HepG2 (cell line): ENCODE results near the gene PLEKHA5. TPM values are rescaled to one million over a fixed set of nuclear protein-coding genes. Genes with fewer than 3 reads are reported as not detected.

Experiments used
- ATAC-seq: fragments of 200-7000 bp; cut with Tn5 transposase; 3 replicates; pipeline ENCODE4 v1.9.1; 2020; ENCODE audit warnings: mild to moderate bottlenecking, moderate library complexity
- BruUV-seq: library from RNA; stranded (reverse); fragments of 400-500 nt; replicated peaks from 2 replicates; lab custom pipeline; 2021; lab: Mats Ljungman, UMichigan
- CTCF ChIA-PET: fragments of 300-600 bp; formaldehyde crosslinking; extraction: SDS; loops from one replicate; lab custom pipeline; 2021; ENCODE audit warnings: low total read pairs, inconsistent platforms, low intra/inter-chr PET ratio; lab: Yijun Ruan, JAX
- POLR2A ChIA-PET: fragments of 350-600 bp; sonication (Branson Sonifier 250); formaldehyde crosslinking; loops from one replicate; lab custom pipeline; 2020; ENCODE audit warnings: antibody characterized with exemption, inconsistent platforms; lab: Yijun Ruan, JAX
- DNase-seq: peaks from one replicate; pipeline ENCODE4 v3.0.0-alpha.2; 2015; ENCODE audit warnings: low spot score
- FAIRE-seq: peaks from 3 replicates; lab custom pipeline; 2011; peaks lifted over from hg19 to GRCh38; lab: Jason Lieb, UNC
- H2AFZ ChIP-seq: one replicate; pipeline ENCODE4 v1.6.1; 2011; ENCODE audit warnings: low read length, inconsistent platforms
- H3K27ac ChIP-seq: fragments of 300-600 bp; 3 replicates; pipeline ENCODE4 v1.8.0; 2011; ENCODE audit warnings: mixed run types, mild to moderate bottlenecking, mixed read lengths, low read length, inconsistent platforms; ENCODE audit not compliant: insufficient read depth; ENCODE audit errors: extremely low read length
- H3K27me3 ChIP-seq, 2 experiments: fragments of 200-600 bp in 1 of 2; 2 replicates in 1 of 2; 3 replicates in 1 of 2; pipeline versions ENCODE4 v1.6.0 to v1.8.0; 2011; ENCODE audit warnings: low read length in 2 of 2, mild to moderate bottlenecking in 2 of 2, moderate library complexity in 2 of 2, inconsistent platforms in 1 of 2; ENCODE audit not compliant: insufficient read depth in 2 of 2, control insufficient read depth in 1 of 2
- H3K36me3 ChIP-seq, 2 experiments: fragments of 200-600 bp in 1 of 2; replicated peaks in 1 of 2; 2 replicates in 1 of 2; 3 replicates in 1 of 2; pipeline versions ENCODE4 v1.5.1 to v1.8.0; 2011; ENCODE audit warnings: low read length in 2 of 2, inconsistent platforms in 1 of 2; ENCODE audit not compliant: insufficient read depth in 2 of 2, control insufficient read depth in 1 of 2
- H3K4me1 ChIP-seq: 2 replicates; pipeline ENCODE4 v1.5.1; 2012; ENCODE audit warnings: low read length, inconsistent platforms; ENCODE audit not compliant: insufficient read depth
- H3K4me2 ChIP-seq: 2 replicates; pipeline ENCODE4 v1.6.0; 2011; ENCODE audit warnings: low read depth, low read length, inconsistent platforms
- H3K4me3 ChIP-seq, 3 experiments: fragments of 200-600 bp in 1 of 3; sonication (generic), shearing (Covaris generic) in 1 of 3; replicated peaks in 1 of 3; 2 replicates each; pipeline ENCODE4 v1.5.1; 2011 to 2016; ENCODE audit warnings: low read length in 3 of 3, inconsistent platforms in 2 of 3, low read depth in 2 of 3, mild to moderate bottlenecking in 2 of 3, control low read depth in 1 of 3, mixed read lengths in 1 of 3; ENCODE audit not compliant: insufficient read depth in 1 of 3
- H3K79me2 ChIP-seq: one replicate; pipeline ENCODE4 v1.6.1; 2011; ENCODE audit warnings: low read length, inconsistent platforms; ENCODE audit not compliant: insufficient read depth
- H3K9ac ChIP-seq: 2 replicates; pipeline ENCODE4 v1.6.0; 2011; ENCODE audit warnings: mild to moderate bottlenecking, low read depth, low read length, inconsistent platforms; ENCODE audit not compliant: insufficient read depth
- H3K9me3 ChIP-seq: 2 replicates; pipeline ENCODE4 v1.5.1; 2012; ENCODE audit warnings: mild to moderate bottlenecking, low read length
- H4K20me1 ChIP-seq: 2 replicates; pipeline ENCODE4 v1.6.0; 2011; ENCODE audit warnings: inconsistent platforms, mild to moderate bottlenecking, low read length, moderate library complexity; ENCODE audit not compliant: insufficient read depth
- FOSL2 ChIP-seq: sonication (generic); formaldehyde crosslinking; IDR thresholded peaks from 2 replicates; pipeline ENCODE4 v1.4.0; 2020; ENCODE audit warnings: missing genetic modification reagents
- GTF3A ChIP-seq: sonication (generic); formaldehyde crosslinking; conservative IDR thresholded peaks from 2 replicates; pipeline ENCODE4 v1.4.0; 2020; ENCODE audit warnings: mild to moderate bottlenecking, missing genetic modification reagents
- JDP2 ChIP-seq: sonication (generic); formaldehyde crosslinking; IDR thresholded peaks from 2 replicates; pipeline ENCODE4 v1.8.1; 2022; ENCODE audit warnings: missing genetic modification reagents, borderline replicate concordance
- MED13 ChIP-seq: sonication (generic); formaldehyde crosslinking; IDR thresholded peaks from 2 replicates; pipeline ENCODE4 v1.5.0; 2020; ENCODE audit warnings: missing genetic modification reagents
- SMAD1 ChIP-seq: sonication (generic); formaldehyde crosslinking; IDR thresholded peaks from 2 replicates; pipeline ENCODE4 v1.4.0; 2020; ENCODE audit warnings: missing genetic modification reagents, low read depth, mild to moderate bottlenecking, borderline replicate concordance
- ZBTB10 ChIP-seq: sonication (generic); formaldehyde crosslinking; IDR thresholded peaks from 2 replicates; pipeline ENCODE4 v1.4.0; 2020; ENCODE audit warnings: missing genetic modification reagents, borderline replicate concordance
- ZNF121 ChIP-seq: sonication (generic); formaldehyde crosslinking; IDR thresholded peaks from 2 replicates; pipeline ENCODE4 v1.5.0; 2020; ENCODE audit warnings: mild to moderate bottlenecking, missing genetic modification reagents
- ZNF224 ChIP-seq: sonication (generic); formaldehyde crosslinking; IDR thresholded peaks from 2 replicates; pipeline ENCODE4 v1.5.0; 2020; ENCODE audit warnings: mild to moderate bottlenecking, missing genetic modification reagents
- ZNF225 ChIP-seq: sonication (generic); formaldehyde crosslinking; IDR thresholded peaks from 2 replicates; pipeline ENCODE4 v1.4.0; 2020; ENCODE audit warnings: mild to moderate bottlenecking, missing genetic modification reagents
- ZNF280B ChIP-seq: sonication (generic); formaldehyde crosslinking; IDR thresholded peaks from 2 replicates; pipeline ENCODE4 v1.5.0; 2020; ENCODE audit warnings: missing genetic modification reagents, mild to moderate bottlenecking, borderline replicate concordance
- ZNF331 ChIP-seq: sonication (generic); formaldehyde crosslinking; IDR thresholded peaks from 2 replicates; pipeline ENCODE4 v1.4.0; 2020; ENCODE audit warnings: missing genetic modification reagents
- WGBS: methylation state at CpG from one replicate; pipeline ENCODE4 v1.1.6; 2017; ENCODE audit warnings: low lambda C conversion rate; 5-methylcytosine and 5-hydroxymethylcytosine counted together
- in situ Hi-C: cut with HindIII; loops from 2 replicates; pipeline ENCODE4 v1.10.0; 2017; ENCODE audit warnings: low pct_unique_long_range_greater_than_20kb; ENCODE audit not compliant: extremely low pct_ligation_motif_present
- intact Hi-C: fragments of 100-400 bp; cut with micrococcal nuclease; formaldehyde crosslinking; loops from one replicate; pipeline ENCODE4 v1.10.0; 2022; ENCODE audit not compliant: unreplicated experiment
- polyA plus RNA-seq, 8 experiments: library from polyadenylated mRNA; depleted of rRNA in 3 of 8; stranded (reverse) in 7 of 8; unstranded in 1 of 8; fragments of >200 nt; fragmentation: Illumina TruSeq in 4 of 8; extraction: Trizol in 4 of 8; gene quantifications; 2 replicates each; pipeline versions ENCODE4 v1.2.1 to v1.2.3, GENCODE V29; 2011 to 2016; ENCODE audit warnings: low read depth in 4 of 8, missing spikeins in 1 of 8, mixed read lengths in 1 of 8; ENCODE audit not compliant: insufficient read depth in 1 of 8
- total RNA-seq, 5 experiments: library from RNA; depleted of rRNA; stranded (reverse); fragments of >200 nt; fragmentation: Illumina TruSeq; extraction: Trizol; gene quantifications; 2 replicates each; pipeline ENCODE4 v1.2.3, GENCODE V29; 2016; ENCODE audit warnings: low read depth in 1 of 5

Gene PLEKHA5
- total and polyA plus RNA-seq, 2 of the 13 experiments (the other 11 are each of a cell fraction or from before 2014, with no cell fraction given) = 4.2 to 15.4 TPM

- H3K27me3 ChIP-seq = no peaks in the 10 kb centered on the region
- POLR2A ChIA-PET = no interaction called here
- no peak overlapping the region for H3K27ac ChIP-seq
- H4K20me1 ChIP-seq = no peaks in the 10 kb centered on the region
- no peak for ATAC-seq
- whole genome bisulfite sequencing = 87% methylated on average over 4 of the region's 4 CpGs
- TF ChIP-seq ZNF331 (CRISPR knock-in tag) (no peak), ZNF280B (CRISPR knock-in tag) (no peak), GTF3A (CRISPR knock-in tag) (no peak)
- TF ChIP-seq, all 625 proteins: peak for 0
- no peaks in the 10 kb centered on the region for H3K4me1 ChIP-seq
- DNase-seq = no peak
- H2AFZ ChIP-seq = no peak overlapping the region
- no peak for FAIRE-seq
- no peak overlapping the region for H3K9ac ChIP-seq
- intact Hi-C loops (no loop called here), in situ Hi-C loops (no loop called here)
- no peaks in the 10 kb centered on the region for H3K36me3 ChIP-seq
- H3K4me2 ChIP-seq = no peak overlapping the region
- BruUV-seq = no TSS peak
- CTCF ChIA-PET = no interaction called here
- H3K4me3 ChIP-seq = no peak overlapping the region
- H3K79me2 ChIP-seq = no peaks in the 10 kb centered on the region
- H3K9me3 ChIP-seq = no peaks in the 10 kb centered on the region
These were observed 117.4 kb downstream of the PLEKHA5 start for GRCh38 chr12:19246933-19247332.

GRCh38 chr12:19248929-19249602 lies 119.5 kb downstream of the PLEKHA5 start:
- Histone ChIP-seq H3K9ac (no peak overlapping the region), H3K4me3 (no peak overlapping the region), H2AFZ (no peak overlapping the region), H4K20me1 (no peaks in the 10 kb centered on the region), H3K27ac (no peak overlapping the region), H3K4me2 (no peak overlapping the region), H3K9me3 (no peaks in the 10 kb centered on the region), H3K79me2 (no peaks in the 10 kb centered on the region), H3K27me3 (no peaks in the 10 kb centered on the region), H3K36me3 (no peaks in the 10 kb centered on the region), H3K4me1 (no peaks in the 10 kb centered on the region)
- intact Hi-C loops = no loop called here
- CTCF ChIA-PET = no interaction called here
- no peak for FAIRE-seq
- POLR2A ChIA-PET = no interaction called here
- TF ChIP-seq ZNF224 (no peak), ZNF225 (CRISPR knock-in tag) (no peak), MED13 (no peak), JDP2 (no peak), ZNF121 (CRISPR knock-in tag) (peak; percentile 38; the same call in 1 of the 2 replicates), FOSL2 (CRISPR knock-in tag) (0 out of 2 replicates have a peak, but pooled peaks have one; percentile 13), ZBTB10 (no peak), SMAD1 (CRISPR knock-in tag) (no peak)
- in situ Hi-C loops = no loop called here
- BruUV-seq = no TSS peak
- no peak for ATAC-seq
- no peak for DNase-seq
- 75% methylated on average over 3 of the region's 3 CpGs for WGBS
